ENCODE results near the gene SLC25A33. TPM values are rescaled to one million over a fixed set of nuclear protein-coding genes. Genes with fewer than 3 reads are reported as not detected.
"Not testable (repeated sequence)": the region's sequence is repeated elsewhere in the genome, so short reads cannot be mapped to it uniquely, and the experiment has no call there.

Gene SLC25A33
- total RNA-seq, 2 donors from 2014 or later: 5.0 to 8.4 TPM

- Histone ChIP-seq H3K36me3 (no peaks in the 10 kb centered on the region), H3K4me3 (no peak overlapping the region), H3K27me3 (no peaks in the 10 kb centered on the region), H3K9me3 (no peaks in the 10 kb centered on the region), H3K4me1 (no peaks in the 10 kb centered on the region), H3K9ac (ENCODE audit: low read depth in 2 of 2, low read length in 2 of 2) (peak overlapping the region in 1 of 2 donors; percentile 46), H3K27ac (no peak overlapping the region)
- DNase-seq: no peak
- TF ChIP-seq CTCF (IDR thresholded peaks at IDR 0.05): no peak
- intact Hi-C loops (cut with DNase I): no loop called here
Measured at GRCh38 chr1:9561429-9561828, 22.2 kb downstream of the SLC25A33 start.

- no peaks in the 10 kb centered on the region for H3K27me3 ChIP-seq
- intact Hi-C loops (cut with DNase I): no loop called here
- H3K9ac ChIP-seq (ENCODE audit: low read depth in 2 of 2, low read length in 2 of 2): no peak overlapping the region
- TF ChIP-seq CTCF (IDR thresholded peaks at IDR 0.05): no peak
- H3K9me3 ChIP-seq: no peaks in the 10 kb centered on the region
- H3K4me3 ChIP-seq: no peak overlapping the region
- DNase-seq: no peak
- H3K27ac ChIP-seq: no peak overlapping the region
- H3K4me1 ChIP-seq: no peaks in the 10 kb centered on the region
- H3K36me3 ChIP-seq: no peaks in the 10 kb centered on the region
Measured at GRCh38 chr1:9569267-9569666, 30.0 kb downstream of the SLC25A33 start.

- H3K9ac ChIP-seq (ENCODE audit: low read depth in 2 of 2, low read length in 2 of 2); H3K27me3 ChIP-seq; H3K9me3 ChIP-seq; H3K4me3 ChIP-seq; H3K4me1 ChIP-seq; H3K36me3 ChIP-seq; DNase-seq; H3K27ac ChIP-seq: not testable (repeated sequence)
- intact Hi-C loops (cut with DNase I): loop anchor here (5.0 kb wide), 1 partner anchor 74 kb away; no protein-coding TSS in a partner anchor
Measured at GRCh38 chr1:9570886-9571529, 31.7 kb downstream of the SLC25A33 start.

GRCh38 chr1:9573723-9574122, 34.5 kb downstream of the SLC25A33 start:
- no peak for DNase-seq

GRCh38 chr1:9575486-9575885, 36.2 kb downstream of the SLC25A33 start:
- Histone ChIP-seq H3K27me3 (no peaks in the 10 kb centered on the region), H3K27ac (no peak overlapping the region), H3K4me3 (no peak overlapping the region), H3K9ac (ENCODE audit: low read depth in 2 of 2, low read length in 2 of 2) (no peak overlapping the region), H3K4me1 (no peaks in the 10 kb centered on the region), H3K9me3 (no peaks in the 10 kb centered on the region), H3K36me3 (no peaks in the 10 kb centered on the region)
- no peak for TF ChIP-seq CTCF (IDR thresholded peaks at IDR 0.05)
- intact Hi-C loops (cut with DNase I): no loop called here
- no peak for DNase-seq

More at GRCh38 chr1:9573723-9574122, 34.5 kb downstream of the SLC25A33 start:
- no peak overlapping the region for H3K27ac ChIP-seq
- no peaks in the 10 kb centered on the region for H3K4me1 ChIP-seq
- no peaks in the 10 kb centered on the region for H3K27me3 ChIP-seq
- intact Hi-C loops (cut with DNase I): loop anchor here (5.0 kb wide), 1 partner anchor 76 kb away; no protein-coding TSS in a partner anchor
- no peaks in the 10 kb centered on the region for H3K9me3 ChIP-seq
- H3K36me3 ChIP-seq: no peaks in the 10 kb centered on the region
- H3K9ac ChIP-seq (ENCODE audit: low read depth in 2 of 2, low read length in 2 of 2): no peak overlapping the region
- no peak overlapping the region for H3K4me3 ChIP-seq
- TF ChIP-seq CTCF (IDR thresholded peaks at IDR 0.05): no peak

- intact Hi-C loops (cut with DNase I): no loop called here
- H3K9me3 ChIP-seq: no peaks in the 10 kb centered on the region
Measured at GRCh38 chr1:9576903-9577302, 37.6 kb downstream of the SLC25A33 start.

More at GRCh38 chr1:9576903-9577302, 37.6 kb downstream of the SLC25A33 start:
- no peak overlapping the region for H3K27ac ChIP-seq
- no peaks in the 10 kb centered on the region for H3K27me3 ChIP-seq
- no peaks in the 10 kb centered on the region for H3K4me1 ChIP-seq
- no peaks in the 10 kb centered on the region for H3K36me3 ChIP-seq
- H3K4me3 ChIP-seq: no peak overlapping the region
- no peak overlapping the region for H3K9ac ChIP-seq (ENCODE audit: low read depth in 2 of 2, low read length in 2 of 2)
- no peak for DNase-seq
- no peak for TF ChIP-seq CTCF (IDR thresholded peaks at IDR 0.05)
